K562 (cell line): ENCODE measurements around the gene ZNF239. TPM values are rescaled to one million over a fixed set of nuclear protein-coding genes. Genes with fewer than 3 reads are reported as not detected.
A peak's percentile ranks its signal among the peaks of the same experiment; 100 is the strongest.

ENCODE experiments used
- BMI1 ChIP-seq: fragments of 150-350 bp; IDR thresholded peaks from 2 replicates; pipeline ENCODE4 v1.6.1; 2014; ENCODE audit warnings: low read length
- CREB5 ChIP-seq: fragments of 250-450 bp; sonication (Bioruptor Pico); IDR thresholded peaks from 2 replicates; pipeline ENCODE4 v1.5.0; 2020; ENCODE audit warnings: mild to moderate bottlenecking
- E2F3 ChIP-seq: fragments of 250-450 bp; sonication (Bioruptor Pico); IDR thresholded peaks from 2 replicates; pipeline ENCODE4 v1.4.0; 2020; ENCODE audit warnings: mild to moderate bottlenecking
- FOXP1 ChIP-seq: sonication (generic); formaldehyde crosslinking; IDR thresholded peaks from 2 replicates; pipeline ENCODE4 v1.8.0; 2022; ENCODE audit warnings: mild to moderate bottlenecking, missing genetic modification reagents
- MIER1 ChIP-seq: fragments of 450-650 bp; IDR thresholded peaks from 2 replicates; pipeline ENCODE4 v1.6.1; 2016; ENCODE audit warnings: antibody characterized with exemption, mild to moderate bottlenecking, low read depth
- RCOR1 ChIP-seq, 2 experiments: IDR thresholded peaks; 2 replicates each; pipeline ENCODE4 v1.6.1; 2012; ENCODE audit warnings: low read depth in 2 of 2, low read length in 2 of 2, borderline replicate concordance in 1 of 2, improper control_type of control experiment in 1 of 2
- REST ChIP-seq, 2 experiments: fragments of 450-650 bp; formaldehyde crosslinking in 1 of 2; IDR thresholded peaks; 2 replicates each; pipeline versions ENCODE4 v1.4.0 to v1.6.1; 2014 to 2020; ENCODE audit warnings: mild to moderate bottlenecking in 2 of 2, borderline replicate concordance in 1 of 2, low read depth in 1 of 2
- TFAP4 ChIP-seq: sonication (generic); formaldehyde crosslinking; IDR thresholded peaks from 2 replicates; pipeline ENCODE4 v1.8.0; 2022; ENCODE audit warnings: missing genetic modification reagents, mild to moderate bottlenecking, moderate library complexity, borderline replicate concordance
- ZBTB7A ChIP-seq: IDR thresholded peaks from 2 replicates; pipeline ENCODE4 v1.6.1; 2011; ENCODE audit warnings: low read depth, mild to moderate bottlenecking, low read length, moderate library complexity, borderline replicate concordance; ENCODE audit not compliant: control insufficient read depth
- ZHX1 ChIP-seq: fragments of 150-350 bp; conservative IDR thresholded peaks from 2 replicates; pipeline ENCODE4 v1.6.1; 2014; ENCODE audit warnings: low read length
- ZNF134 ChIP-seq: fragments of 250-450 bp; sonication (Bioruptor Pico); conservative IDR thresholded peaks from 2 replicates; pipeline ENCODE4 v1.4.0; 2020
- polyA plus RNA-seq, 8 experiments: library from polyadenylated mRNA; depleted of rRNA in 4 of 8; stranded (reverse) in 5 of 8; unstranded in 3 of 8; fragments of >200 nt; fragmentation: Nextera tagmentation in 2 of 8; fragmentation: Illumina TruSeq in 1 of 8; extraction: Ambion mirVana in 2 of 8; extraction: Trizol in 1 of 8; gene quantifications; 2 replicates each; pipeline versions ENCODE4 v1.2.1 to v1.2.3, GENCODE V29; 2011 to 2014; ENCODE audit warnings: inconsistent platforms in 1 of 8, missing spikeins in 1 of 8
- total RNA-seq, 7 experiments: library from RNA; depleted of rRNA in 6 of 7; stranded (reverse); fragments of >200 nt in 6 of 7; fragmentation: Illumina TruSeq in 2 of 7; extraction: Trizol in 2 of 7; gene quantifications; 2 replicates each; pipeline versions ENCODE4 v1.2.1 to v1.2.3, GENCODE V29; 2011 to 2021; ENCODE audit warnings: low replicate concordance in 1 of 7

ZNF239 gene
- total and polyA plus RNA-seq, 9 of the 15 experiments (the other 6 are each of a cell fraction or from before 2014, with no cell fraction given): 13.7 to 26.7 (median 23.4) TPM

- TF ChIP-seq REST (IDR thresholded peaks at IDR 0.05; ENCODE audit: borderline replicate concordance): peak; percentile 45
- TF ChIP-seq REST (CRISPR knock-in tag; IDR thresholded peaks at IDR 0.05; ENCODE audit: low read depth): peak; percentile 76; the same call in 1 of the 2 replicates
- no peak for TF ChIP-seq CREB5
- 0 out of 2 replicates have a peak, but pooled peaks have one; percentile 10 for TF ChIP-seq ZNF134 (CRISPR knock-in tag)
- TF ChIP-seq E2F3 (CRISPR knock-in tag): peak; percentile 73
- no peak for TF ChIP-seq BMI1
- no peak for TF ChIP-seq MIER1
- TF ChIP-seq FOXP1 (CRISPR knock-in tag): peak; percentile 99; the same call in 1 of the 2 replicates
- peak; percentile 89 for TF ChIP-seq TFAP4 (CRISPR knock-in tag)
- no peak for TF ChIP-seq ZHX1
- TF ChIP-seq RCOR1 (IDR thresholded peaks at IDR 0.05; ENCODE audit: borderline replicate concordance in 1 of 2, low read depth in 2 of 2, low read length in 2 of 2): peak in 1 of 2 experiments; percentile 15; a peak in 2 of 4 replicates
- TF ChIP-seq ZBTB7A: peak; percentile 35; the same call in 1 of the 2 replicates
Measured at GRCh38 chr10:43574001-43574892, at the start of gene ZNF239 (continued).
